ENCODE measurements around the gene CTCF. TPM values are rescaled to one million over a fixed set of nuclear protein-coding genes. Genes with fewer than 3 reads are reported as not detected.

CTCF gene
- total RNA-seq, 2 donors from 2014 or later = 24.5 to 31.6 TPM

GRCh38 chr16:67672739-67673662 lies 110.7 kb downstream of the CTCF start:
- Histone ChIP-seq H3K27ac (peak overlapping the region; percentile 59 to 72), H3K9me3 (no peaks in the 10 kb centered on the region), H3K36me3 (no peaks in the 10 kb centered on the region), H3K27me3 (no peaks in the 10 kb centered on the region), H3K4me3 (no peak overlapping the region), H3K4me1 (peaks cover 0 to 32% of the 10 kb centered on the region in 2 donors)
- peak; percentile 84 for DNase-seq (ENCODE audit: low spot score)
- TF ChIP-seq, protein P1, sequence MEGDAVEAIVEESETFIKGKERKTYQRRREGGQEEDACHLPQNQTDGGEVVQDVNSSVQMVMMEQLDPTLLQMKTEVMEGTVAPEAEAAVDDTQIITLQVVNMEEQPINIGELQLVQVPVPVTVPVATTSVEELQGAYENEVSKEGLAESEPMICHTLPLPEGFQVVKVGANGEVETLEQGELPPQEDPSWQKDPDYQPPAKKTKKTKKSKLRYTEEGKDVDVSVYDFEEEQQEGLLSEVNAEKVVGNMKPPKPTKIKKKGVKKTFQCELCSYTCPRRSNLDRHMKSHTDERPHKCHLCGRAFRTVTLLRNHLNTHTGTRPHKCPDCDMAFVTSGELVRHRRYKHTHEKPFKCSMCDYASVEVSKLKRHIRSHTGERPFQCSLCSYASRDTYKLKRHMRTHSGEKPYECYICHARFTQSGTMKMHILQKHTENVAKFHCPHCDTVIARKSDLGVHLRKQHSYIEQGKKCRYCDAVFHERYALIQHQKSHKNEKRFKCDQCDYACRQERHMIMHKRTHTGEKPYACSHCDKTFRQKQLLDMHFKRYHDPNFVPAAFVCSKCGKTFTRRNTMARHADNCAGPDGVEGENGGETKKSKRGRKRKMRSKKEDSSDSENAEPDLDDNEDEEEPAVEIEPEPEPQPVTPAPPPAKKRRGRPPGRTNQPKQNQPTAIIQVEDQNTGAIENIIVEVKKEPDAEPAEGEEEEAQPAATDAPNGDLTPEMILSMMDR (IDR thresholded peaks at IDR 0.05) = peak; percentile 45 to 78

DNA sequence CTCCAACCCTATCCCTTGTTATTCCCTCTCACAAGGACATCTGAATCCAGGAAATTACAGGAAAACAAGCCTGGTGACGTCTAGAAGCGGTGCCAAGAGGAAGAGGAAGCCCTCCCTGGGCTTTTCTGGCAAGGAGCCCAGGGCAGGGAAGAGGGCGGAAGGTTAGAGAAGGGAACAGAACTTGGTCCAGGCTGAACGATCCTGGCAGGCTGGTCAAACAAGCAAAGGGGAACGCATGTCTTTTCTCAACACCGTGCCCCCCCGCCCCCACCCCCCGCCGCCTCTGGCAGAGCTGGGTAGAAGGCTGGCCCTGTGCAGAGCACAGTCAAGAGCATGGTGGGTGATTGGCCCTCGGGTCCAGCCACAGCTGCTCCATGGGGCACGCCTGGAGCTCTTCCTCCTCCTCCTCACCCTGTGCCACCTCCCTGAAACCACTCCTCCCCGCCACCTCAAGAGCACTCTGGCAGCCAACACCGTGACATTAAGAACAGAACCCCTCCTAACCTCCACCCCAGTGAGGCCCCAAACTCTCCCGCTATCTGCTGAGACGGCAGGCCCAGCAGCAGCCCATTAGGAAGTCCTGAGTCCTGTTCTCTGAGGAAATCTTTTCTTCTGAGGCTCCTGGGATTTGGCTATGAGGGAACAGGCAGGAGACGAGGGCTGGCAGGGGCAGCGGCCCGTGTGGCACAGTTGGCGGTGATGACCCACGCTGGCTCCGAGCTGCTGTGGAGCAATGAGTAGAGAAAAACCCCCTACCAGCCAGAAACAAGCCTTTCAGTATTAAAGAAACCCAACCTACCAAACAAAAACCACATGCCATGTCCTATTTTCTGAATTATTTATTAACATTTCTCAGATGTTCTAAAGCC lies 111.6 kb downstream of the CTCF start:
- Histone ChIP-seq H3K9me3 (no peaks in the 10 kb centered on the region), H3K27me3 (no peaks in the 10 kb centered on the region), H3K27ac (peak overlapping the region; percentile 59 to 72), H3K4me1 (peaks cover 0 to 29% of the 10 kb centered on the region in 2 donors), H3K4me3 (no peak overlapping the region), H3K36me3 (no peaks in the 10 kb centered on the region)
- DNase-seq (ENCODE audit: low spot score) = peak; percentile 83
- TF ChIP-seq, protein P1 (IDR thresholded peaks at IDR 0.05) = no peak

DNA sequence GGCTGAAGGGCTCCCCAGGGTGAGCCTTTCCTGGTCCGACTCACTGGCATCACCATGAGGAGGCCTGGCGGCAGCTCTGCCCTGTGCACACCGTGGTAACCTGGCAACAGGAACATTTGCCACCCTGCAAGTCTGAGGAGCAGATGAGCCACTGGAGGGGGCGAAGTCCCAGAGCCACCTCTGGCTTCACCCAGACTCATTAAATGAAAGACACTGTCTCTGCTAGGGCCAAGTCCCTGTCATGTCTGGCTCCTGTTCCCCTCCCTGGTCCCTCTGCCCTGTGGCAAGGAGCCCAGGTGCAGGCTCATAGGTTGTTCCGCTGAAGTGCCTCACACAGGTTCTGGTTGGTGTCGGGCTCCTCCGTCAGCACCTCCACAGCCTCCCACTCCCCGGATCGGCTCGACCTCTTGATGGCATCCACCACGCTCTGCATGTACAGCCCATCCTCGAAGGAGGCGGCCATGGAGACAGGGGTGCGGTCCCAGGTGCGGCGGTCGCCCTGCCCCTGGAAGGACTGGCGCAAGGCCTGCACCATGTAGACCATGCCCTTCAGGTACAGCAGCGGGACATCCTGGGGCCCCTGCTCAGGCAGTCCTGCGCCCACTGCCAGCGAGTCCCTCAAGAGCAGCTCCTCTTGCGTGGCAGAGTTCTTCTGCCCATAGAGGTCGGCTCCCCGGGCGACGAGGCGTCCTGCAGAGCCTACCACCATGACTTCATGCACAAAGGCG lies 112.7 kb downstream of the CTCF start:
- H3K27me3 ChIP-seq = no peaks in the 10 kb centered on the region
- no peaks in the 10 kb centered on the region for H3K9me3 ChIP-seq
- DNase-seq (ENCODE audit: low spot score) = no peak
- H3K27ac ChIP-seq = peak overlapping the region in 1 of 2 donors; percentile 59
- no peak overlapping the region for H3K4me3 ChIP-seq
- peaks cover 0 to 29% of the 10 kb centered on the region in 2 donors for H3K4me1 ChIP-seq
- TF ChIP-seq, protein P1 (IDR thresholded peaks at IDR 0.05) = no peak
- no peaks in the 10 kb centered on the region for H3K36me3 ChIP-seq

GRCh38 chr16:67675579-67675935 lies 113.2 kb downstream of the CTCF start:
- TF ChIP-seq, protein P1 (IDR thresholded peaks at IDR 0.05) = no peak

DNA sequence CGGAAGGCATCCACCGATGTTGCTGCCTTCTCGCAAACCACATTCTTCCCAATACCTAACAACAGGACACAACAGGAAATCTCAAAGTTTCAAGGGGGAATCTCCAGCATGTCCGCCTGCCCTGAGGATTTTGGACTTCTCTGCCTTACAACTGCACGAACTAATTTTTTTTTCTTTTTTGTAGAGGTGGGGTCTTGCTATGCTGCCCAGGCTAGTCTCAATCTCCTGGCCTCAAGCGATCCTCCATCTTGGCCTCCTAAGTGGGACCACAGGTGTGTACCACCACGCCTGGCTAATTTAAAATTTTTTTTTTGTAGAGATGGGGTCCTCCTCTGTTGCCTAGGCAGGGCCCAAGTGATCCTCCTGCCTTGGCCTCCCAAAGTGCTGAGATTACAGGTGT lies 113.7 kb downstream of the CTCF start:
- H3K36me3 ChIP-seq = no peaks in the 10 kb centered on the region
- no peak overlapping the region for H3K27ac ChIP-seq
- no peaks in the 10 kb centered on the region for H3K9me3 ChIP-seq
- H3K4me1 ChIP-seq = peaks cover 0 to 29% of the 10 kb centered on the region in 2 donors
- no peak overlapping the region for H3K4me3 ChIP-seq
- TF ChIP-seq, protein P1 (IDR thresholded peaks at IDR 0.05) = no peak
- no peak for DNase-seq (ENCODE audit: low spot score)
- no peaks in the 10 kb centered on the region for H3K27me3 ChIP-seq

More at GRCh38 chr16:67675579-67675935, 113.2 kb downstream of the CTCF start:
- Histone ChIP-seq H3K4me1 (peaks cover 0 to 29% of the 10 kb centered on the region in 2 donors), H3K36me3 (no peaks in the 10 kb centered on the region), H3K27me3 (no peaks in the 10 kb centered on the region), H3K4me3 (no peak overlapping the region), H3K9me3 (no peaks in the 10 kb centered on the region), H3K27ac (no peak overlapping the region)
- DNase-seq (ENCODE audit: low spot score) = no peak

Measured in right atrium auricular region (tissue), 2 donors.